Body of pancreas (tissue), 4 donors: ENCODE measurements around the gene ARHGEF19.

Experiments used
- POLR2A ChIP-seq, 3 donors: fragments of 450-650 bp; IDR thresholded peaks; one replicate each; pipeline ENCODE4 v1.6.1; 2016; ENCODE audit warnings: antibody characterized with exemption in 3 of 3, mild to moderate bottlenecking in 2 of 3
- TF ChIP-seq, protein P1 (sequence below), 7 experiments: fragments of 450-650 bp in 4 of 7; fragments of 200-600 bp in 3 of 7; sonication (generic) in 3 of 7; IDR thresholded peaks; one replicate each; pipeline ENCODE4 v1.5.1; 2016 to 2019; ENCODE audit warnings: antibody characterized with exemption in 7 of 7

DNA sequence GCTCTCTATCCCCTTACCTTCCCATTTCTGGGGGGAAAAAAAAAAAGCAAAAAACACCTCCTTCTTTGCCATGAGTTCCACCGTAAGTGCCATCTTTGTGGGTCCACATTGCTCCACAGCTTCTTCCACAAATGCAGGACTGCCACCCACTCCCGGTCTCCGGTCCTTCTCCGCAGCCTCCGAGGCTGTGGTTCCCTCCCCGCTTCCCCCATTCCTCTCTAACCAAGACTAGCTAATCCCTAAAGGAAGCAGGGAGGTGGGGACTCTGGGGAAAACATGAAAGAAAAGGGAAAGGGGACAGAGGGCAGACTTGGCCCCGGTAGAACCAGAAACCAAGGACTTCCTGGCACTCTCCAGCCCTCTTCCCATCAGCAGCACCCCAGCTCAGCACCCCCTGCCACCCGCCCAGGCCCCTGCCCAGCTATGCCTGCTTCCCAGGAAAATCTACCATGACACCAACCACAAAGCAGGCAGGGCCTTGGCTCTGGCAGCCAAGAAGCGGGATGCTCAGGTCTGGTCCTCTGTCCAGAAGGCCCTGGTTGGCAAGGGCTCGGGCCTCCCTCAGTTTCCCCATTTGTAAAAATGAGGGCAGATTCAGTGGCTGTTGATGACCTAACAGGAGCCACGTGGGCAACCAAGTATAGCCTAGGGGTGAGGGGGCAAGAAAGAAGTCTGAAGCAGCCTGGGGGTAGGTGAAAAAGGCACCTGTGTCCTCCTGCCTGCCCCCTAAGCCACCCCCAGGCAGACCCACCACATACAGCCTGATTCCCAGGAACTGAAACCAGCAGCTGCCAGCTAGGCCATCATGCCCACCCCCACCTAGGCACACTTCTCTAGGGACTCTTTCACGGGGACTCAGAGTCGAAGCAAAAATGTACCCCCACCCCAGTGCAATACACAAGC is 59.1 kb downstream of the ARHGEF19 start:
- TF ChIP-seq, protein P1, sequence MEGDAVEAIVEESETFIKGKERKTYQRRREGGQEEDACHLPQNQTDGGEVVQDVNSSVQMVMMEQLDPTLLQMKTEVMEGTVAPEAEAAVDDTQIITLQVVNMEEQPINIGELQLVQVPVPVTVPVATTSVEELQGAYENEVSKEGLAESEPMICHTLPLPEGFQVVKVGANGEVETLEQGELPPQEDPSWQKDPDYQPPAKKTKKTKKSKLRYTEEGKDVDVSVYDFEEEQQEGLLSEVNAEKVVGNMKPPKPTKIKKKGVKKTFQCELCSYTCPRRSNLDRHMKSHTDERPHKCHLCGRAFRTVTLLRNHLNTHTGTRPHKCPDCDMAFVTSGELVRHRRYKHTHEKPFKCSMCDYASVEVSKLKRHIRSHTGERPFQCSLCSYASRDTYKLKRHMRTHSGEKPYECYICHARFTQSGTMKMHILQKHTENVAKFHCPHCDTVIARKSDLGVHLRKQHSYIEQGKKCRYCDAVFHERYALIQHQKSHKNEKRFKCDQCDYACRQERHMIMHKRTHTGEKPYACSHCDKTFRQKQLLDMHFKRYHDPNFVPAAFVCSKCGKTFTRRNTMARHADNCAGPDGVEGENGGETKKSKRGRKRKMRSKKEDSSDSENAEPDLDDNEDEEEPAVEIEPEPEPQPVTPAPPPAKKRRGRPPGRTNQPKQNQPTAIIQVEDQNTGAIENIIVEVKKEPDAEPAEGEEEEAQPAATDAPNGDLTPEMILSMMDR (IDR thresholded peaks at IDR 0.05) = no peak
- no peak for TF ChIP-seq POLR2A (IDR thresholded peaks at IDR 0.05)
